ENCODE data around the gene IGFN1. TPM values are rescaled to one million over a fixed set of nuclear protein-coding genes. Genes with fewer than 3 reads are reported as not detected.
A peak's percentile ranks its signal among the peaks of the same experiment; 100 is the strongest.
"Not testable (repeated sequence)": the region's sequence is repeated elsewhere in the genome, so short reads cannot be mapped to it uniquely, and the experiment has no call there.

Gene IGFN1
- total RNA-seq, 1 donor from 2014 or later, result not detected

DNA sequence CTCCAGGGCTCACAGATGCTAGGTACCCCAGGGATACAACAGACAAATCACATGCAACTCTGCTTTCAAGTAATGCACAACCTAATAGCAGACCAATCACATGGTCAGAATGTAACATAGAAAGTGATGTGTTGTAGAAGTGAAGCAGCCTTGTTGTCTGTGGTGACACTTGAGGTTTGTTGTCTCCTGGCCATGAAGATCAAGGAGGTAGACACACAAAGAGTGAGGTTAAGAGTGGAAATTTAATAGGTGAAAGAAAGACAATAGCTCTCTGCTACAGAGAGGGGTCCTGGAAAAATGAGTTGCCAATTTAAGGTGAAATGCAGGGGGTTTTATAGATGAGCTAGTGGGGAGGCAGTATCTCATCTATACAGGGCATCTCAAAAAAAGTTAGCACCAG, 33.8 kb upstream of the IGFN1 start:
- no peak for ATAC-seq
- DNase-seq (ENCODE audit: missing footprints), result no peak
- intact Hi-C loops (cut with DNase I), result no loop called here

GRCh38 chr1:201157949-201158348, 32.7 kb upstream of the IGFN1 start:
- intact Hi-C loops (cut with DNase I), result no loop called here
- ATAC-seq (no peak), DNase-seq (ENCODE audit: missing footprints) (no peak)

DNA sequence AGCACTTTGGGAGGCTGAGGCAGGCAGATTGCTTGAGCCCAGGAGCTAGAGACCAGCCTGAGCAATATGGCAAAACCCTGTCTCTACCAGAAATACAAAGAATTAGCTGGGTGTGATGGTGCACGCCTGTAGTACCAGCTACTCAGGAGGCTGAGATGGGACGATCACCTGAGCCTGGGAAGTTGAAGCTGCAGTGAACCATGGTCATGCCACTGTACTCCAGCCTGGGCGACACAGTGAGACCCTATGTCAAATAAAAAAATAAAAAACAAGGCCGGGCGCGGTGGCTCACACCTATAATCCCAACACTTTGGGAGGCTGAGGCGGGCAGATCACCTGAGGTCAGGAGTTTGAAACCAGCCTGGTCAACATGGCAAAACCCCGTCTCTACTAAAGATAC, 27.6 kb upstream of the IGFN1 start:
- DNase-seq (ENCODE audit: missing footprints), result not testable (repeated sequence)

DNA sequence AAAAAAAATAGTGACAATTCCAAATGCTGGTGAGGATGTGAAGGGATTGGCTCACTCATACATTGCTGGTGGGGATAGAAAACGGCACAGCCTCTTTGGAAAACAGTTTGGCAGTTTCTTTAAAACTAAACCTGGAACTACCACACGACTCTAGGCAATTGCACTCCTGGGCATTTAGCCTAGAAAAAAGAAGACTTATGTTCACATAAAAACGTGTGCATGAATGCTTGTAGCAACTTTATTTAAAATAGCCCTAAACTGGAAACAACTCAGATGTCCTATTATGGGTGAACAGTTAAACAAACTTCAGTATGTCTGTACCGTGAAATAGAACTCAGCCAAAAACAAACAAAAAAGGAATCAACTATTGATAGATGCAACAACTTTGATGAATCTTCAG, 26.9 kb upstream of the IGFN1 start:
- ATAC-seq (no peak), DNase-seq (ENCODE audit: missing footprints) (no peak)
- intact Hi-C loops (cut with DNase I), result no loop called here

More for the DNA sequence above, 27.6 kb upstream of the IGFN1 start:
- intact Hi-C loops (cut with DNase I); ATAC-seq: not testable (repeated sequence)

DNA sequence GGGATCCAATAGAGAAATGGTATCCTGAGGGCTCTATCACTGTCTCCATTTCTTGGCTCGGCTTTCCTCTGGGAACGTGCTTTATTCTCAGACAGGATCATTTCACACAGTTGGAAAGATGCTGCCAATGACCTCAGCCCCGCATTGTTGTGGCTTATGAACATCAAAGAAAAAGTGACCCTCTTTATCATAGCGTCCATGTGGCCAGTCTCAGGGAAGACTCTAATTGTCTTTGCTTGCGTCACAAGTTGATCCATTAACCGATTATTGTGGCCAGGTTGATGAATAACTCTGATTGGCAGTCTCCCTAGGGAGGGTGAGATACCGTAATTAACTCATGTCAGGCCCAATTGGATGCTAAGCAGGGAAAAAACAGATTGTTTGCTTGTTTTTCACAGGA, 26.0 kb upstream of the IGFN1 start:
- ATAC-seq (no peak), DNase-seq (ENCODE audit: missing footprints) (no peak)
- intact Hi-C loops (cut with DNase I), result no loop called here

DNA sequence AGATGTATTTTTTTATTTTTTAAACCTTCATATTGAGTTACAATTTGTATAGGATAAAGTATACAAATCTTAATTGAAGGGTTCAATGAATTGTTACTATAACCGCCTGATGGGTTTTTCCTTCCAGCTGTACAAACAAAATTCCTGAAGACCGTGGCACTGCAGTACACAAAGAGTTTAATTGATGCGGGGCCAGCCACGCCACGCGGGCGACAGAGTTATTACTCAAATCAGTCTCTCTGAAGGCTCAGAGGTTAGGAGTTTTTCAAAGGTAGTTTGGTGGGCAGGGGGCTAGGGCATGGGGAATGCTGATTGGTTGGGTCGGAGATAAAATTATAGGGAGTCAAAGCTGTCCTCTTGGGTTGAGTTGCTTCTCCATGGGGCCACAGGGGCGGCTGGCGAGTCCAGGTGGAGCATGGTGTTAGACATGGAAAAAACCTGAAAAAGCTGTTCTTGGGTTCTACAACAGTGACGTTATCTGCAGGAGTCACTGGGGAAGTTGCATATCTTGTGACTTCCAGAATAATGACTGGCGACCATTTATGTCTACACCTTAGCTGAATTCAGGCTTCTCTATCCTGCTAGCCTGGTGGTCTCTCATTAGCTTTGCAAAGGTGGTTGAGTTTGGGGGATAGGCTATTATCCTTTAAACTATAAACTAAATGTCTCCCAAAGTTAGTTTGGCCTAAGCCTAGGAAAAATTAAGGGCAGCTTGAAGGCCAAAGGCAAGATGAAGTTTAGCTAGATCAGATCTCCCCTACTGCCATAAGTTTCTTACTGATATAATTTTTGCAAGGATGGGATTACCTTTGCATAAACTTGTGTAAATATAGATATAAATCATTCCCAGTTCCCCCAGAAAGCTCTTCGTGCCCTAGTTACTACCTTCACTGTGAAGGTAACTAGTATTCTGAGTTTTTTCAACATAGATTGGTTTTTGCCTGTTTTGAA, 23.3 kb upstream of the IGFN1 start:
- ATAC-seq (no peak), DNase-seq (ENCODE audit: missing footprints) (no peak)
- intact Hi-C loops (cut with DNase I), result no loop called here

GRCh38 chr1:201169203-201169602, 21.4 kb upstream of the IGFN1 start:
- DNase-seq (ENCODE audit: missing footprints) (no peak), ATAC-seq (no peak)
- intact Hi-C loops (cut with DNase I), result no loop called here

GRCh38 chr1:201169971-201170532, 20.6 kb upstream of the IGFN1 start:
- intact Hi-C loops (cut with DNase I), result loop anchor here (1.0 kb wide), 1 partner anchor 16 kb away; the partner anchor contains the start of gene TMEM9
- DNase-seq (ENCODE audit: missing footprints) (no peak), ATAC-seq (no peak)

- ATAC-seq (peak; percentile 99), DNase-seq (ENCODE audit: missing footprints) (peak; percentile 96)
- intact Hi-C loops (cut with DNase I), result loop anchor here (1.0 kb wide), 1 partner anchor 16 kb away; the partner anchor contains the start of gene TMEM9
These were observed 20.0 kb upstream of the IGFN1 start for GRCh38 chr1:201170533-201171062.

- intact Hi-C loops (cut with DNase I), result no loop called here
- peak; percentile 42 for ATAC-seq
- peak; percentile 74 for DNase-seq (ENCODE audit: missing footprints)
These were observed 19.3 kb upstream of the IGFN1 start for GRCh38 chr1:201171063-201172036.

DNA sequence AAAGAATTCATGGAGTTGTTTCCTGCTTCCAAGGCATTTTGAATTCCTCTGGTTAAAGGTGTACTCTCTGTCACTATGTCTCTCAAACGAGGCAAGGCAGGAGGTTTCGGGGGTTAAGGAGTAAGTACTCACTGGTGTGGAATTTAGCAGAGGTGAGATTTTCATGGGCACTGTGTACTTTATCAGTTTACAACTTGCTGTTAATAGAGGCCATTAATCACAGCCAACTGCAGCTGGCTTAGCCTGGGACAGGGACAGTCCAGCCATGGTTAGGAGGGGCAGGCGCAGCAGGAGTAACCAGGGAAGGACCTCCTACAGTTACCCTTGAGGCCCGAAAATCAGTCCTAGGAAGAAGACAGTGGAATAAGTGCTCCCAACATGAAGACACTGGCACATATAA, 18.3 kb upstream of the IGFN1 start:
- no peak for ATAC-seq
- DNase-seq (ENCODE audit: missing footprints), result no peak
- intact Hi-C loops (cut with DNase I), result no loop called here

GRCh38 chr1:201172999-201173610, 17.5 kb upstream of the IGFN1 start:
- intact Hi-C loops (cut with DNase I), result no loop called here
- ATAC-seq, result no peak
- no peak for DNase-seq (ENCODE audit: missing footprints)

DNA sequence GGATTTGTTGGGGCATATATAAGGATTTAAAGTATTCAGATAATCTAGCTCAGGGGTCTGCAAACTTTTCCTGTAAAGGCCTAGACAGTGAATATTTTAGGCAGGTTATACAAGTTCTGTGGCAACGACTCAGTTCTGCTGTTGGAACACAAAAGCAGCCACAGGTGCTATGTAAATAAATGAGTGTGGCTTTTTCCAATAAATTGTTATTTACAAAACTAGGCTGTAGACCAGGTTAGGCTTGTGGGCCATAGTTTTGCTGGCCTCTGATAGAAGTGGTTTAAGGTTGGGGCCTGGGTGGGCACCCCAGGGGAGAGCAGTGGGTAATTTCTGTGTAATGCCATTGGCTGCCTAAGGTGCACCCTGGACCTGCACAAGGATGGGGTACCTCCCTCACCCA, 16.9 kb upstream of the IGFN1 start:
- intact Hi-C loops (cut with DNase I), result no loop called here
- DNase-seq (ENCODE audit: missing footprints) (no peak), ATAC-seq (no peak)

DNA sequence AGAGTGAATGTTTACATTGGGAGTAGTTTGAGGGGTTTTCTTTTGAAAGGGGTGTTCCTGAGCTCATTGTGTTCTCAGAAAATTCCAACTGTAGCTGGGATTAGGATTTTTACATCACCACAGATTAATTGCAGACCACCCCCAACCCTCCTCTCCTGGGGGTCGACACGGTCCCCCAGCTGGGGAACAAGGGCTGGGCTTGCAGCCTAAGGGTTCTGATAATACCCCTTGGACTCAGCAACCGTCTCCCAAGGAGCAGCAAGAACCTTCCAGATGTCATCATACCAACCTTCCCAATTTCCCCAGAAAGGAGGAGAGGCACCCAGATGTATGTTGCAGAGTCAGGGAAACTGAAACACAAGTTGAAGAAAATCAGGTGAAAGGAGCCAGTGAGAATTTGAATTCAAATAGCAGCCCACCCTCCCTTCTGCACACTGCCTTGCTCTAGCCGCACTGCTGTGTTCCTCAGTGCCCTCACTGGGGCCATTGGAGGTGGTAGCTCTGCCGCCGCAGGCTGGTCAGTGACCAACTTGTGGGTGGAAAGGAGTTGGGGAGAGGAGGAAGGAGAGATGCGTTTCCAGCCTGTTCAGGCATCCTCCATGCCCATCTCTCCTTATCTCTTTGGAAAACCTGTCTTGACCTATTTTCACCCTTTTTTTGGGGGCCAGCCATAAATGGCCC, 14.7 kb upstream of the IGFN1 start:
- no peak for DNase-seq (ENCODE audit: missing footprints)
- intact Hi-C loops (cut with DNase I), result no loop called here
- no peak for ATAC-seq

GRCh38 chr1:201176940-201177339, 13.7 kb upstream of the IGFN1 start:
- ATAC-seq, result peak; percentile 22
- intact Hi-C loops (cut with DNase I), result no loop called here
- no peak for DNase-seq (ENCODE audit: missing footprints)

DNA sequence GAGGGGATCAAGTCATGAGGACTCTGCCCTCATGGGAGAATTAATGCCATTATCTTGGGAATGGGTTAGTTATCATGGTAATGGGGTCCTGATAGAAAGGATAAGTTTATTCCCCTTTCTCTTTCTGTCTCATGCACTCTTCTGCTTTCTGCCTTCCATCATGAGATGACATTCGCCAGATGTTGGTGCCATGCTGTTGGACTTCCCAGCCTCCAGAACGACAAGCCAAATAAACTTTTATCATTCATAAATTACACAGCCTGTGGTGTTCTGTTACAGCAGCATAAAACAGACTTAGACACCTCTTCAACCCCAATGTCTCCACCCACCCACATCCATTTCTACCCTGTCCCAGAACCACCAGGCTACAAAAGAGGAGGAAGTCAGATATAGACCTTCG, 11.9 kb upstream of the IGFN1 start:
- no peak for ATAC-seq
- intact Hi-C loops (cut with DNase I), result no loop called here
- no peak for DNase-seq (ENCODE audit: missing footprints)

GRCh38 chr1:201180141-201180540, 10.5 kb upstream of the IGFN1 start:
- ATAC-seq (no peak), DNase-seq (ENCODE audit: missing footprints) (no peak)
- intact Hi-C loops (cut with DNase I), result no loop called here

GRCh38 chr1:201180901-201181300, 9.7 kb upstream of the IGFN1 start:
- ATAC-seq (no peak), DNase-seq (ENCODE audit: missing footprints) (no peak)
- intact Hi-C loops (cut with DNase I), result no loop called here

Measured in Right ventricle myocardium inferior (tissue), 1 donor.